COLO668 (cell line): Measurements from ENCODE around the gene EHMT1.
"Not testable (repeated sequence)": the region's sequence is repeated elsewhere in the genome, so short reads cannot be mapped to it uniquely, and the experiment has no call there.

Source experiments
- DNase-seq: peaks from one replicate; lab custom pipeline; 2025; ENCODE audit not compliant: unreplicated experiment; lab: John Stamatoyannopoulos, UW

The EHMT1 gene

DNA sequence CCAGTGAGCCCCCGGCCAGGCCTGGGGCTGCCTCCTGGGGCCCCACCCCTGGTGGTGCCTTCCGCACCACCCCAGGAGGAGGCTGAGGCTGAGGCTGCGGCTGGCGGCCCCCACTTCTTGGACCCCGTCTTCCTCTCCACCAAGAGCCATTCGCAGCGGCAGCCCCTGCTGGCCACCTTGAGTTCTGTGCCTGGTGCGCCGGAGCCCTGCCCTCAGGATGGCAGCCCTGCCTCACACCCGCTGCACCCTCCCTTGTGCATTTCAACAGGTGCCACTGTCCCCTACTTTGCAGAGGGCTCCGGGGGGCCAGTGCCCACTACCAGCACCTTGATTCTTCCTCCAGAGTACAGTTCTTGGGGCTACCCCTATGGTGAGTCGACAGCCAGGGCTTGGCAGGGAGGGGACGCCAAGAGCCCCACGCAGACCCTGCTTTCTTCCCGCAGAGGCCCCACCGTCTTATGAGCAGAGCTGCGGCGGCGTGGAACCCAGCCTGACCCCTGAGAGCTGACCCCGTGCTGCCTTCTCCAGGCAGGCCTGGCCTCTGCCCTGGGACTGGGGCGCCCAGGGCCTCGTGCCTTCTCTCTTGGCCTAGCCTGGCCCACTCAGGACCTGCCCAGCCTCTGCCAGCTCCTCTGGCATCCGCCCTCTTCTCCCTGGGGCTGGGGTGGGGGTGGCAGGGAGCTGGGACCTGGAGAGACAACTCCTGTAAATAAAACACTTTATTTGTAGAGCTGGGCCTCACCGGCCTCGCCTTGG is 4.0 kb upstream of the EHMT1 start:
- no peak for DNase-seq

DNA sequence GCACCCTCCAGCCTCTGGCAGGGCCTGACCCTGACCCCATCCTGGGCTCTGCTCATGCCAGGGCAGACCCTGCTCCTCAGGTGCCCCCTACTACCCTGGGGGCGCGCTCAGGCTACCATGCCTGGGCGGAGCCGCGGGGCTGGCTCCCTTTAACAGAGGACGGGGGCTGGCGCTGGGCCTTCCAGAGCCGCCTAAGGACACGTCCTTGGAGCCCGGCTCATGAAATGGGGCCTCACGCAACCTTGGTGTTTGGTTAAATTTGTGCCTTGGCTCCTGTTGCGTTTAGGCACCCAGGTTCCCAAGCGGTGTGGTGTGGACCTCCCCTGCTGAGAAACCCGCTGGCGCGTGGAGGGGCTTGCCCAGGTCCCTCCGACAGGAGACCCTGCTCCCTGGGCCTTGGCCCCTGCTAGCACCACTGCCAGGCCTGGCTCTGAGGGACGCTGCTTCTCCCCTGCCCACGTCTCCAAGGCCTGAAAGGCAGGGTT is 3.4 kb upstream of the EHMT1 start:
- DNase-seq: no peak

DNA sequence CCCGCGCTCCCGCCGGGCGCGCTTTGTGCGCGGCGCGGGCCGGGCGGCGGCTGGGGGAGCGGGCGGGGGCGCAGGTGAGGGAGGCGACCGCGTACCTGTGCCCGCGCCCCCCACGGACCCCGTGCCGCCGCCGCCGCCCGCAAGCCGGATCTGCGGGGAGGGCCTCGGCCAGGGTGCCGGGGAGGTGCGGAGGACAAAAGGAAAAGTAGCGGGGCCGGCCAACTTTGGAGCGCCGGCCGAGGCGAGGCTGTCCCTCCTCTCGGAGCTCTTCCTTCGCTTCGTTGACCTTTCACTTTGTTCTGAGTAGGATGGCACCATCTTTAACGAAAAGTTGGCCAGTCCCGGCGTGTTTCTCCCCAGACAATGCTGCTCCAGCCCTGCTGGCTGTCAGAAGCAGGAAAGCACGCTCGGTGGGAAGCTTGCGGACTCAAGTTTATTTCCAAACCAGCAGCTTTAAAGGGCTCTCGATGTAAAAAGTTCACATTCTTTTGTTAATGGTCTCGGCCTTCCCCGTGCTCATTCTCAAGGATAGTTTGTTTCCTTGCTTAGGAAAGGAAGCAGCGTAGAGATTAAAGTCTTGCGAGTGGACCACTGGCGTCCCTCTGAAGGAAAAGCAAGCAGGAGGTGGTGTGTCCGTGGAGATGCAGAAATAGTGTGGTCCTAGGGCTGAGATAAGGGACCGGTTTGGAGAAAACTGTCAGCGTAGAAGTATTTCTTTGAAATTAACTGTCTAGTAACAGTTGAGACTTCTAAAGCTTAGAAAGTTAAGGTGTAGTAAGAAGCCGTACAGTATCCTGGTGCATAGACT is 639 bp downstream of the EHMT1 start:
- peak; percentile 64 for DNase-seq

DNA sequence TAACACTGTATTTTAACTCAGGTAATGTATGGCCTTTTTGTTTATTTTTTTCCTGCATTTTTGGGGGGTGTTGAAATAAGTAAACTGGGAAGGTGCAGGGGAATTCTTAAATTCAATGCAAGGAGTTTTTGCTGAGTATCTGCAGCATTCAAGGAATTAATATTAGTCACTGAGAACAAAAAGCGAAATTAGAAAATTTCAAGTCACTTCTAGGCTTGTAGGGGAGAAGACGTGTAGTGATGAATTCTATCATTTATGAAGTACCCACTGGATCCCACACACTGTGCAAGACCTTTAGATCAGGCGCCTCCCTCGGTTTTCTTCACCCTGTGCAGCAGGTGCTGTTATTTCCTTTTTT is 1.2 kb downstream of the EHMT1 start:
- no peak for DNase-seq

DNA sequence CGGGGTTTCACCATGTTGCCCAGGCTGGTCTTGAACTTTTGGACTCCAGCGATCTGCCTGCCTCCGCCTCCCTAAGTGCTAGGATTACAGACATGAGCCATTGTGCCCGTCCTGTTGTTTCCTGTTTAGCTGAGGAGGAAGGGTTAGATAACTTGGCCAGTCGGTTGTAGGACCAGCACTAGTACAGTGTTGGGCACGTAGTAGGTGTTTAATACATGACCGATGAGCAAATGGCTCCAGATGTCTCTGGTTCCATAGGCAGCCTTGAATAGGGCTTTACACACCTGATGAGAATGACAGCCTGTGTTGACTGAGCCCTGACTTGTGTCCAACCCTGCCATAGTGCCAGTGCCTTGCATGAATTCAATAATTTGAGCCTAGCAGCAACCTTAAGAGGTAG is 1.8 kb downstream of the EHMT1 start:
- DNase-seq: no peak

DNA sequence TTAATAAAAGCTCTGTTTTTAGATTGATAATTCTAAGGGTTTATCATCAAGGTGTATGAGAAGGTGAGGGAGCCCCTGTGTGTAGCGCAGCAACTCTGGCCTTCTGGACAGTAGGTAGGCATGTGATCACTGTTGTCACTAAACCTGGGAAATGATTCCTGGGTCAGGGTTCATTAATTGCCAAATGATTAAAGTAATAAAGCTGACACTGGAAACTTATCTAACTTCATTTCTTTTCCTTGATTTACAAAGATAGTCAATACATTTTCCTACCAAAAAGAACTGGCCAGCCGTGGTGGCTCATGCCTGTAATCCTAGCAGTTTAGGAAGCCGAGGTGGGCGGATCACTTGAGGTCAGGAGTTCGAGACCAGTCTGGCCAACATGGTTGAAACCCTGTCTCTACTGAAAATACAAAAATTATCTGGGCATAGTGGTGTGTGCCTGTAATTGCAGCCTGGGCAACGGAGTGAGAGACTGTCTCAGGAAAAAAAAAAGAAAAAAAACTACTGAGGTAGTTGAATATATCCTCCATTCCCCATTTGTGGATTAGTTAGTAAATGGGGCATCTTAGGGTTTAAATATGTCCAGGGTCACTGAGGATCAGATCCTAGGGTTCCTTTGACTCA is 2.4 kb downstream of the EHMT1 start:
- DNase-seq: no peak

DNA sequence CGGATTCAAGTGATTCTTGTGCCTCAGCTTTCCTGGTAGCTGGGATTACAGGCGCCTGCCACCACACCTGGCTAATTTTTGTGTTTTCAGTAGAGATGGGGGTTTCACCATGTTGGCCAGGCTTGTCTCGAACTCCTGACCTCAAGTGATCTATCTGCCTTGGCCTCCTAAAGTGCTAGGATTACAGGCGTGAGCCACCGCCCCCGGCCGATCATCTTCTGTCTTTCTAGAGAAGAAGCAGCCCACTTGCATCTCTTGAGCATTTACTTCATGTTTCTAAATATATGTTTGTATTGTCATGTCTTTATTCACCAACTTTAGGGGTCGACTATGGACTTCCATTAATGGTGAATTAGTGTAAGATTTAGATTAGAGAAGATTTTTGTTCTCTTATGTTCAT is 3.4 kb downstream of the EHMT1 start:
- not testable (repeated sequence) for DNase-seq

DNA sequence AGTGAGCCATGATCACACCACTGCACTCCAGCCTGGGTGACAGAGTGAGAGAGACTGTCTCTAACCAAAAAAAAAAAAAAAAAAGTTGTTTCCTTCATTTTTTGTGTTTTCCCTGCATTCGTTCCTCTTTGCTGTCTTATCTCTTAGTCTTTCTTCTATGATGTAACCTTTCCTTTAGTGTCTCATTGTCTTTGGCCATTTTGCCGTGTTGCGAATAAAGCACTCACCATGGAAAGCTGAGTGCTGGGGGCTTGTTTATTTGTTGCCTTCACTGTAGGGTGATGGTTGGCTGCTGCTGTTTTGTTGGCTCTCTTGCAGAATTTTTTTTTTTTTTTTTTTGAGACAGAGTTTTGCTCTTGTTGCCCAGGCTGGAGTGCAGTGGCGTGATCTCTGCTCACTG is 7.7 kb downstream of the EHMT1 start:
- no peak for DNase-seq

DNA sequence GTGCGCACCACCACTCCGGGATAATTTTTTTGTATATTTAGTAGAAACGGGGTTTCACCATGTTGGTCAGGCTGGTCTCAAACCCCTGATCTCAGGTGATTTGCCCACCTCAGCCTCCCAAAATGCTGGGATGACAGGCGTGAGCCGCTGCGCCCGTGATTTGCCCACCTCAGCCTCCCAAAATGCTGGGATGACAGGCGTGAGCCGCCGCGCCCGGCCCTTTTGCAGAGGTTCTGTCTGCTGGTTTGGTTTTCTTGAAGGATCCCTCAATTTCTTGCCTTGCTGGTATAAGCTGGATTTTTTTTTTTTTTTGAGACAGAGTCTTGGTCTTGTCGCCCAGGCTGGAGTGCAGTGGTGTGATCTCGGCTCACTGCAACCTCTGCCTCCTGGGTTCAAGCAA is 8.6 kb downstream of the EHMT1 start:
- not testable (repeated sequence) for DNase-seq

DNA sequence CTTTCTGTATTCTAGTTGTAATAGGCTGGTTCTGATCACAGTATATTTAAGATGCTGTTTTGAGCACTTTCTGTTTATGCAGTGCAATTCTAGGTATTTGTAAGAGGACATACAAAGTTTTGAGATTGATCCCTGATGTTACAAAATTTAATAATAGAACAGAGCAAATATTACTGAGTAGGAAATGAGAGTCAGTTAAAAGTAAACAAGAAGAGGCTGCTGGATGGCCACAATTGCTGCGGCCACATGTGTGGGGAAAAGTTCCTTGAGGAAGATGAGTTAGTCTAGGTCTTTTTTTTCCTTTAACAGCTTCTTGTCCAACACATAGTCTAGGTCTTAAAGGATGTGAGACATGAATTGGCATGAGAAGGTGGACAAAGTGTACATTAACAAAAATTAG is 11.3 kb downstream of the EHMT1 start:
- DNase-seq: no peak

DNA sequence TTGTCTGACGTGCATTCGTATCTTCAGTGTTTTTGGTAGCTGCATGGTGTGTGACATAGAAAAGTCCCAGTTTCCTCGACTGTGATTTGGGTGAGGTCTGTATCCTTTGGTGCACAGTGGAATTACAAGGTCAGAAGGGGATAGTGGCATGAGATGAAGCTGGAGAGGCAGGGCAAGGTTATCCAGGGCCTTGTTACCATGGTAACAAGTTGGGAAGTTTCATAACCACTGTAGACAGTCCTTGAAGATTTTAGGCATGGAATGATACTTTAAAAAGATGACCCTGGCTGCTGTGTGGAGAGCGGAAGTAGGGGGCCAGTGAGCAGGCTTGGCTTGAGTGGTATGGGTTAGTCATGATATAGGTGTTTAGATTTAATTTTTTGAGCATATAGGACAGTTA is 11.9 kb downstream of the EHMT1 start:
- DNase-seq: no peak

DNA sequence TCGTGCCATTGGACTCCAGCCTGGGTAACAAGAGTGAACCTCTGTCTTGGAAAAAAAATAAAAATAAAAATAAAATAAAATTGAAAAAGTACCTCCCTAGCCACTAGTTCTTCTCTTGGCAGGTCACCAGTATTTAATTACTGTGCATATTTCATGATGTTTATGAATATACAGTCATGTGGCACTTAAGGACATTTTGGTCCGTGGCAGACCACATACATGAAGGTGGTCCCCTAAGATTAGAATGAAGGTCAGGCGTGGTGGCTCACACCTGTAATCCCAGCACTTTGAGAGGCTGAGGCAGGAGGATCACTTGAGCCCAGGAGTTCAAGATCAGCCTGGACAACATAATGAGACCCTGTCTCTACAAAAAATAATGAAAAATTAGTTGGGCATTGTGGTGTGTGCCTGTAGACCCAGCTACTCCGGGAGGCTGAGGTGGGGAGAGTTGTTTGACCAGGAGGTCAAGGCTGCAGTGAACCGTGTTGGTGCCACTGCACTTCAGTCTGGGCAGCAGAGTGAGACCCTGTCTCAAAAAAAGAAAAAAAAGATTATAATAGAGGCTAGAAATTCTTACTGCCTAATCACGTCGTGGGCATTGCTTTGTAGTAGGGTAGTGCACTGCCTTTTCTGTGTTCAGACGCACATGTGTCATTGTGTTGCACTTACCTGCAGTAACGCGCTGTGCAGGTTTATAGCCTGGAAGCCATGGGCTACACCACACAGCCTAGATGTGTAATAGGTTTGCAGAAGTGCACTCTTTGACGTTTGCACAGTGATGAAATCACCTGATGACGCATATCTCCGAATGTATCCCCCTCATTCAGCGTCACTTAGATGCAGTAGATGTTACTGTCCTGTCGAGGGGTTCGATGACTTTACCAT is 12.8 kb downstream of the EHMT1 start:
- DNase-seq: no peak

DNA sequence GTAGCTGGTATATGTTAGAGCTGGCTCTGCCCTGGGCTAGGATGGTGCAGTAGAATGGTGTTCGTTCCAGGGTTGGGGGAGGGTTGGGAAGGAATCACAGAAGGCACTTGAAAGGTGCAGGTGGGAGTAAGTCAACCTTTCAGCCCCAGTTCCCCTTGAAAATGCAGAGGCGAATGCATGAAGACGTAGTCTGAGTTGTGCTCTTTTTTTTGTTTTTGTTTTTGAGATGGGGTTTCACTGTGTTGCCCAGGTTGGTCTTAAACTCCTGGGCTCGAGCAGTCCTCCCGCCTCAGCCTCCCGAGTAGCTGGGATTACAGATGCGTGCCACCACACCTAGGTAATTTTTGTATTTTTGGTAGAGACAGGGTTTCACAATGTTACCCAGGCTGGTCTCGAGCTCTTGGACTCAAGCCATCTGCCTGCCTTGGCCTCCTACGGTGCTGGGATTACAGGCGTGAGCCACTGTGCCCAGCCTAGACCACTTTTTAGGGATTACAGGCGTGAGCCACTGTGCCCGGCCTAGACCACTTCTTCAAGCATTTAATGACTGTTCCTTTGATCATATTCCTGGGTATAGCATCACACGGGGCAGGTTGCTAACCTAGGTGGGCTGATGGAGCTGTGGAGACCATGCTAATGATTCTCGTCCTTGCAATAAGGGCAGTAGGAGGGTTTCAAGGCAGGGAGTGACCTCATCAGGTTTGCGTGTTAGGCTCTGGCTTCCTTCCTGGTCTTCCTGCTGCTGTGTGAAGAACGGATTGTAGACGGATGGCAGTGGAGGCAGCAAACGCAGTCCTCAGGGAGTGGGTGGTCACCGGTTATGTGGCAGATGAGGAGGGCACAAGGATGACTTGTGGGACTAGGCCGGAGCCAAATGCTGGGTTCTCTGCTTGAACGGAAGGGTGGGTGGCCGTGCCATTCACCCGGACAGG is 13.7 kb downstream of the EHMT1 start:
- DNase-seq: no peak

DNA sequence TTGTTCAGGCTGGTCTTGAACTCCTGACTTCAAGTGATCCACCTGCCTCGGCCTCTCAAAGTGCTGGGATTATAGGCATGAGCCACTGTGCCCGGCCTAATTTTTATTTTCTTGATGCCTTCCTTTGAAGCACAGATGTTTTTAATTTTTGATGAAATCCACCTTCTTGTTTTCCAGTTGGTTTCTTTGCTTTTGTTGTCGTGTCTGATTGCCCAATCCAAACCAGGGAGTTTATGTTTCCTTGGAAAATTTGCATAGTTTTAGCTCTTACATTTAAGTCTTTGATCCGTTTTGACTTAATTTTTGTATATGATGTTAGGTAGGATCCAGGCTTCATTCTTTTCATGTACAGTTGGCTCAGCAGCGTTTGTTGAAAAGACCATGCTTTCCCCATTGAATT is 15.2 kb downstream of the EHMT1 start:
- no peak for DNase-seq

DNA sequence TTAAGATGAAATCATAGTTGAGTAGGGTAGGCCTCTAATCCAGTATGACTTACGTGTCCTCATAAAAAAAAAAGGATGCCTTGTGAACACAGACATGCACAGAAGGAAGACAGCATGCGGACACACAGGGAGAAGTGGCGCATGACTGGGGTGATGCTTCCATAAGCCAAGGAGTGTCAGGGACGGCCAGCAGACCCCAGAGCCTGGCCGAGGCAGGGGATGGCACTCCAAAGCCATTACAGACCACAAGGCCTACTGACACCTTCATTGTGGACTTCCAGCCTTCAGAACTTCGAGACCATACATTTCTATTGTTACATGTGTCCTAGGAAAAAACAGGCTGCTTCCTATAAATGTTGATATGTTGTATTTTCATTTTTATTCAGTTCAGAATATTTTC is 19.9 kb downstream of the EHMT1 start:
- no peak for DNase-seq

DNA sequence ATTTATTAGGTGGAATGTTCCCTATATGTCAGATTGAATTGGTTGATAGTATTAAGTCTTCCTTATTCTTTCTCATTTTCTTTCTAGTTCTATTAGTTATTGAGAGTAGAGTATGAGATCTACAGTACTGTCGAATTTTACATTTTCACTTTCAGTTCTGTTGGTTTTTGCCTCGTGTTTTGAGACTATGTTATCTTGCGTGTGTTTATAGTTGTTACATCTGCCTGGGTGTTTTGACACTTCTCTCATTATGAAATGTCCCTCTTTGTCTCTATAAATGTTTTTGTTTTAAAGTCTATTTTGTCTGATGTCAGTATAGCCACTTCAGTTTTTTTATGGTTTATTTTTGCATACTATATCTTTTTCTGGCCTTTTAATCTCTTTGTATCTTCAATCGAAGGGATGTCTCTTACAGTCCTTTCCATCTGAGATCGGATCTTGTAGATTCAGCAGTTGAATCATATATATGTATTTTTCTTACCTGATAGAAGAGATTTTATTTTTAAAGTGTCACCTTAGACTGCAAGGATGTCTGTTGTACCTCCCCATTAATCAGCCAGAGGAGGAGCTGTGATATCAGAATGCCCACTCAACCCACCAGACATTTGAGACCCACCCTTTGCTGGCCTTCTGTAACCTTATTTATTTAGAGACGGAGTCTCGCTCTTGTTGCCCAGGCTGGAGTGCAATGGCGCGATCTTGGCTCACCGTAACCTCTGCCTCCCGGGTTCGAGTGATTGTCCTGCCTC is 20.7 kb downstream of the EHMT1 start:
- DNase-seq: no peak

DNA sequence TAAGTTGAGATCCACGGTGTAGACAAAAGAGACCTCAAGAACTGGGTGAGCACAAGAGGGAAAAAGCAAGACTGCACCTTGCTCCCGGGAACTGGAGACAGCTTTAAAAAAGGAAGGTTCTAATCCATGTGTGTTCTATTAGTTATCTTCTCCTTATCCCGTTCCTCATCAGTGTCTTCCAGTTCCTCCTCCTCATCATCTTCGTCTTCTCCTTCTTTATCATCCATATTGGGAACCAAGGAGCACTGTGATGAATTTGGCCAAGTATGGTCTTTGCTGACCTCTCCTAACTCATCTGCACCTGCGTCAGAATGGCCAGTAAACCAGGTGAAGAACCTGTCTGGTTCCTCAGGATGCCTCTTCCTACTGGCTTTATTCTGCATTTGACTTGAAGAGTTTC is 22.1 kb downstream of the EHMT1 start:
- DNase-seq: no peak

DNA sequence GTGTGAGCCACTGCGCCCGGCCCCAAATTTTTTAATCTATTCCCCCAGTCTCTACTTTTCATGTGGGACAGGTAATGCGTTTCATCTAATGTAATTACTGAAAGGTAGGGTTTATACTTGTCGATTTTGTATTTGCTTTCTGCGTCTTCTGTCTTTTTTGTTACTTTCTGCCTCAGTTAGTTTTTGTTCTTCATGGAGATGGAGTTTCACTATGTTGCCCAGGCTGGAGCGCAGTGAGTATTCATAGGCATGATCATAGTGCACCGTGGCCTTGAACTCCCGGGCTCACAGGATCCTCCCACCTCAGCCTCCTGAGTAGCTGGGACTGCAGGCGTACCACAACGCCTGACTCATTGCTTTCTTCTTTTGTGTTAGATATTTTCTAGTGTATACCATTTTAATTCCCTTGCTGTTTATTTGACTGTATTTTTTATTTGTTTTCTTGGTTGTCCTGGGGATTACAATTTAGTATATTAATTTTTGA is 23.4 kb downstream of the EHMT1 start:
- no peak for DNase-seq

DNA sequence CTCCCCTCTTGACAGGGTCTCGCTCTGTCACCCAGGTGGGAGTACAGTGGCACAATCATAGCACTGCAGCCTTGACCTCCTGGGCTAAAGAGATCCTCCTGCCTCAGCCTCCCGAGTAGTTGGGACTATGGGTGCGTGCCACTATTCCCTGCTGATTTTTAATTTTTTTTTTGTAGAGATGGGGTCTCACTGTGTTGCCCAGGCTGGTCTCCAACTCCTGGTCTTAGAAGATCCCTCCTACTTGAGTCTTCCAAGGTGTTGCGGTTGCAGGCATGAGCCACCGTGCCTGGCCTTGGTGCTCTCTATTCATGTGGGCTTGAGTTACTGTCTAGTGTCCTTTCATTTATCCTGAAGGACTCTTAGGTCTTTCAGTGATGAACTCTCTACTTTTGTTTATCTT is 24.1 kb downstream of the EHMT1 start:
- DNase-seq: no peak
